Testis (tissue), 2 donors: ENCODE data around the gene MTR.

ENCODE experiments used
- POLR2A ChIP-seq: fragments of 450-650 bp; IDR thresholded peaks from one replicate; pipeline ENCODE4 v1.6.1; 2017; ENCODE audit warnings: antibody characterized with exemption, mild to moderate bottlenecking, moderate library complexity
- TF ChIP-seq, protein P1 (sequence below), 3 experiments: fragments of 450-650 bp in 2 of 3; fragments of 200-600 bp in 1 of 3; sonication (generic) in 1 of 3; IDR thresholded peaks; one replicate each; pipeline ENCODE4 v1.5.1; 2016 to 2019; ENCODE audit warnings: antibody characterized with exemption in 3 of 3, mild to moderate bottlenecking in 2 of 3, moderate library complexity in 1 of 3

- TF ChIP-seq, protein P1, sequence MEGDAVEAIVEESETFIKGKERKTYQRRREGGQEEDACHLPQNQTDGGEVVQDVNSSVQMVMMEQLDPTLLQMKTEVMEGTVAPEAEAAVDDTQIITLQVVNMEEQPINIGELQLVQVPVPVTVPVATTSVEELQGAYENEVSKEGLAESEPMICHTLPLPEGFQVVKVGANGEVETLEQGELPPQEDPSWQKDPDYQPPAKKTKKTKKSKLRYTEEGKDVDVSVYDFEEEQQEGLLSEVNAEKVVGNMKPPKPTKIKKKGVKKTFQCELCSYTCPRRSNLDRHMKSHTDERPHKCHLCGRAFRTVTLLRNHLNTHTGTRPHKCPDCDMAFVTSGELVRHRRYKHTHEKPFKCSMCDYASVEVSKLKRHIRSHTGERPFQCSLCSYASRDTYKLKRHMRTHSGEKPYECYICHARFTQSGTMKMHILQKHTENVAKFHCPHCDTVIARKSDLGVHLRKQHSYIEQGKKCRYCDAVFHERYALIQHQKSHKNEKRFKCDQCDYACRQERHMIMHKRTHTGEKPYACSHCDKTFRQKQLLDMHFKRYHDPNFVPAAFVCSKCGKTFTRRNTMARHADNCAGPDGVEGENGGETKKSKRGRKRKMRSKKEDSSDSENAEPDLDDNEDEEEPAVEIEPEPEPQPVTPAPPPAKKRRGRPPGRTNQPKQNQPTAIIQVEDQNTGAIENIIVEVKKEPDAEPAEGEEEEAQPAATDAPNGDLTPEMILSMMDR (IDR thresholded peaks at IDR 0.05), result no peak
- TF ChIP-seq POLR2A, result no peak
These were observed 34.0 kb downstream of the MTR start for GRCh38 chr1:236829085-236829484.
